Fibroblast of peridontal ligament (primary cell): ENCODE measurements around the gene ATXN7L2.

ENCODE experiments used
- DNase-seq: peaks from one replicate; pipeline ENCODE4 v3.0.0-alpha.2; 2010; ENCODE audit errors: extremely low read depth

The ATXN7L2 gene

GRCh38 chr1:109498161-109498801 is 14.6 kb downstream of the ATXN7L2 start:
- no peak for DNase-seq

- no peak for DNase-seq
Observed at GRCh38 chr1:109499081-109499480, 15.4 kb downstream of the ATXN7L2 start.

- DNase-seq: peak; percentile 30
Observed at GRCh38 chr1:109499661-109500536, 16.2 kb downstream of the ATXN7L2 start.

GRCh38 chr1:109500941-109501381 is 17.3 kb downstream of the ATXN7L2 start:
- peak; percentile 93 for DNase-seq

- DNase-seq: no peak
Observed at GRCh38 chr1:109501644-109502363, 18.1 kb downstream of the ATXN7L2 start.

- DNase-seq: no peak
Observed at GRCh38 chr1:109502364-109502851, 18.7 kb downstream of the ATXN7L2 start.

GRCh38 chr1:109503935-109504334 is 20.2 kb downstream of the ATXN7L2 start:
- DNase-seq: no peak

GRCh38 chr1:109504974-109505373 is 21.3 kb downstream of the ATXN7L2 start:
- DNase-seq: no peak

GRCh38 chr1:109508001-109508872 is 24.5 kb downstream of the ATXN7L2 start:
- no peak for DNase-seq

- DNase-seq: no peak
Observed at GRCh38 chr1:109508873-109509175, 25.1 kb downstream of the ATXN7L2 start.

GRCh38 chr1:109509176-109510134 is 25.8 kb downstream of the ATXN7L2 start, which contains the start of gene AMIGO1:
Gene AMIGO1, minus strand, starts transcription at chr1:109509727. Its CDS starts 815 bp downstream, at chr1:109508912.
- DNase-seq: no peak

GRCh38 chr1:109513110-109513710 is 29.5 kb downstream of the ATXN7L2 start:
- no peak for DNase-seq

GRCh38 chr1:109514846-109515245 is 31.1 kb downstream of the ATXN7L2 start:
- DNase-seq: no peak

- no peak for DNase-seq
Observed at GRCh38 chr1:109516872-109517271, 33.2 kb downstream of the ATXN7L2 start.

- no peak for DNase-seq
Observed at GRCh38 chr1:109517337-109517736, 33.6 kb downstream of the ATXN7L2 start.

GRCh38 chr1:109521002-109521951 is 37.6 kb downstream of the ATXN7L2 start:
- DNase-seq: peak; percentile 20

GRCh38 chr1:109522026-109522425 is 38.3 kb downstream of the ATXN7L2 start:
- no peak for DNase-seq

GRCh38 chr1:109523706-109524105 is 40.0 kb downstream of the ATXN7L2 start:
- peak; percentile 46 for DNase-seq
